Measurements from ENCODE around the gene COG2. TPM values are rescaled to one million over a fixed set of nuclear protein-coding genes. Genes with fewer than 3 reads are reported as not detected.

Gene COG2
- total and polyA plus RNA-seq, 2 of the 13 experiments (the other 11 are each of a cell fraction or from before 2014, with no cell fraction given) = 16.8 to 36.3 TPM

- TF ChIP-seq RERE (CRISPR knock-in tag; IDR thresholded peaks at IDR 0.05; ENCODE audit: low read depth) (peak; percentile 88), TRIM24 (CRISPR knock-in tag; IDR thresholded peaks at IDR 0.05) (peak; percentile 97), SNAPC5 (CRISPR knock-in tag; IDR thresholded peaks at IDR 0.05; ENCODE audit: borderline replicate concordance) (no peak), SYNCRIP (IDR thresholded peaks at IDR 0.05; ENCODE audit: insufficient read depth, low read depth, low read length) (no peak), TBX2 (CRISPR knock-in tag; IDR thresholded peaks at IDR 0.05; ENCODE audit: borderline replicate concordance) (peak; percentile 99), KAT8 (CRISPR knock-in tag; IDR thresholded peaks at IDR 0.05) (peak; percentile 87), HHEX (CRISPR knock-in tag; IDR thresholded peaks at IDR 0.05) (no peak; the same call in 1 of the 2 replicates), CSRNP1 (CRISPR knock-in tag; IDR thresholded peaks at IDR 0.05) (no peak; the same call in 1 of the 2 replicates), ZNF639 (CRISPR knock-in tag; conservative IDR thresholded peaks at IDR 0.05) (peak; percentile 91), ZNF432 (CRISPR knock-in tag; IDR thresholded peaks at IDR 0.05; ENCODE audit: borderline replicate concordance) (no peak), ZNF333 (CRISPR knock-in tag; IDR thresholded peaks at IDR 0.05; ENCODE audit: borderline replicate concordance) (peak; percentile 65; the same call in 1 of the 2 replicates), SMARCE1 (IDR thresholded peaks at IDR 0.05; ENCODE audit: borderline replicate concordance) (no peak), THYN1 (CRISPR knock-in tag; IDR thresholded peaks at IDR 0.05; ENCODE audit: borderline replicate concordance, low read depth) (peak; percentile 89; the same call in 1 of the 2 replicates), ZNF383 (CRISPR knock-in tag; IDR thresholded peaks at IDR 0.05; ENCODE audit: borderline replicate concordance) (no peak), ZNF24 (IDR thresholded peaks at IDR 0.05) (no peak), IRF2 (CRISPR knock-in tag; IDR thresholded peaks at IDR 0.05) (peak; percentile 85; the same call in 1 of the 2 replicates), BHLHE40 (IDR thresholded peaks at IDR 0.05; ENCODE audit: low read length) (no peak; the same call in 1 of the 2 replicates), ELF4 (CRISPR knock-in tag; IDR thresholded peaks at IDR 0.05; ENCODE audit: borderline replicate concordance) (no peak), GTF3A (CRISPR knock-in tag; conservative IDR thresholded peaks at IDR 0.05) (0 out of 2 replicates have a peak, but pooled peaks have one; percentile 81), ZNF451 (CRISPR knock-in tag; IDR thresholded peaks at IDR 0.05) (peak; percentile 70)
These were observed 71.9 kb downstream of the COG2 start, which contains the start of gene AGT (continued) for GRCh38 chr1:230713915-230714764.
